Glomerular visceral epithelial cell (primary cell): Measurements from ENCODE around the gene GAB2.

ENCODE experiments used
- DNase-seq: peaks from one replicate; pipeline ENCODE4 v3.0.0-alpha.2; 2016; ENCODE audit errors: extremely low spot score

The GAB2 gene

DNA sequence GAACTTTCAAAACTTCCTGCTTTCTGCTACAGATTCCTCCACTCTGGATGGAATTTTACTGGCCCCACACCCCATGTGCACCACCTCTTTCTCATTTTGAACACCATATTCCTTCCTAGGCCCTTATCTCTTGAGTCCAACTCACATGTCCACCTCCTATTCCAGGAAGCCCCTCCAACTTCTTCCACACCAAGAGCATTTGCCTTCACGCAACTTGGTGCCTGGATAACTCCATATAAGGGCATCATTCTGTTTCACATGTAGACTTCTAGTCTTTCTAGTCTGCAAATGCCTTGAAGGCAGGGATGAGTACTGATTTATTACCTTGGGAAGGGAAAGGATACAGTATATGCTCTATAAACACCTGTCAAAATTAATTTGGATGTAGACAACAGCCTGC lies 17.5 kb downstream of the GAB2 start:
- no peak for DNase-seq

DNA sequence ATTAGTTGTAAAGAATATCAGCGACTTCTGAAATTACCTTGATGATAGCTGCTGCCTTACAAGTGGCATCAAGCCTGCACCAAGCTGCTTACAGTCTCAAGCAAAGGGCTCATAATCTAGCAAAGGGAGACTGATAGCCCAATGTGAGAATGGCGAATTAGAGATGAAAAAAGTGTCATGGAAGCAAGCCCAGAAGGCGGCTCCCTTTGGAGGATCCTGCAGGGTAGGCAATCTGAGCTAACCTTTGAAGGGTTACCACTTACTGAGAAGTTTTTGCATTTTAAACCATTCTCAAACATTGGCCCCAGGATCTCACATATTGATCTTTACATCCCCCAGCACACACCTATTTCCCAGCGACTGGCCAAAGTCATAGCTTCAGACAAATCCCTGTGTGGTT lies 18.5 kb downstream of the GAB2 start:
- DNase-seq: no peak

DNA sequence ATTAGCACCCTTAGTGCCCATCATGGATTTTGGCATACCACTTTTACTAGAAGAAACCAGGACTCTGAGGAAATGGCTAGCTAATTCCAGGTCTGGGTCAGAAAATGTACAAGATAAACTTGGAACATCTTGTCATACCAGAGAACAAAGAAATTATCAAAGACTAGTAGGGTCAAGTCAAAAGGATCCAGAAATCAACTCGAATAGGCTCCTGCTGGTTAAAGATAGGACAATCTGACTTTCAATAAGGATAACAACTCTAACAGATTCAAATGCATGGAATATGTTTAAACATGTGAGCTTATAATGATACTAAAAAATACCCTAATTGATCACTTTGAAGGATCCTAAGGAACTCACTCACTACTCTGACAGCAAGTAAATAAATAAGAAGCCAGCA lies 18.9 kb downstream of the GAB2 start:
- no peak for DNase-seq

DNA sequence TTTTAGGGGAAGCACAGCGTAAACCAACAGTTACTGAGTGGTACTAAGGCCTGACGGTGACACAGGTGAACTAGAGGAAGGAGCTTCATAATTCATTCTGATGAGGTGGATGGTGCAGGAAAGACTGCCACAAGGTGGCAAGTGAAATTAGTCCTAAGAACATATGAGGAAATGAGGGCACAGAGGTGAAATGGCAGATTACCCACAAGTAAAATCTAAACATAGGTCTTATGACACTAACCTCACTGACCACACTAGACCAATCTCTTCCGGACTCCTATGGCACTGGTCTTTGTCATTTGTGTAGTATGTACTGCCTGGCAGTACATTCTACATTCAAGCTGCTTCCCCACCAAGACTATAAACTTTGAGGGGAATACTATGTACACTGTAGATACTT lies 20.2 kb downstream of the GAB2 start:
- DNase-seq: no peak

DNA sequence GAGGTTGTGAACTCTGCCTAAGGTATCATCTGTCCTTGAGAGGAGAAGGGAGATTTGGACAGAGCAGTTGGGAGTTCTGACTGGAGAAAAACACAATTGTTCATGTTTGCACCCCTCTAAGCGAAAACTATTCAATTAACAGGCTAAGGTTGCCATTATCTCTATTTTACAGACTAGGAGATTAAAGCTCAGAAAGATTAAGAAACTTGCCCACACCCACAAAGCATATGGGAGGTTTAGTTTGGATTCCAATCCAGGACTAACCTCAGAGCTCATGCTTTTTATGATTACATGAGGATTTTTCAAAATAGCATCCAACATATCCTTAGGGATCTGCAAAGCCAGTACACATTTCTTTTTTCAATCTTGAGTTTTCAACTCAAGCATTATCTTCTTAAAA lies 22.0 kb downstream of the GAB2 start:
- no peak for DNase-seq

DNA sequence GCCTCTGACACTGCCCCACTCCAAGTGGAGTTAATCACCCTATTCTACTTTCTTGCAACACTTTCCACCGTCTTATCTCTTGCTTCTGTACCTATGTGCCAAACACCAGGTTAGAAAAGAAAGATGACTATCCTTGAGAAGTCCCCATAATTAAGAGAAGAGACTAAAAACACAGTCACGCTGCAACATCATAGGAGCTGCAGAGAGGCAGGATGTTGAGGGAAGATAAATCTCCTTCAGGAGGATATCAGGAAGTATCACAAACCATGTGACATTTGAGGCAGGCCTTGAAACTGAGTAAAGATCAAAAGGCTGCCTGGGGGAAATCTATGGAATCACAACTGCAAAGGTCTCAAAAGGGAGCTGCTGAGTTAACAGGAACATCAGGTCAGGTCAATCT lies 24.8 kb downstream of the GAB2 start:
- DNase-seq: no peak

DNA sequence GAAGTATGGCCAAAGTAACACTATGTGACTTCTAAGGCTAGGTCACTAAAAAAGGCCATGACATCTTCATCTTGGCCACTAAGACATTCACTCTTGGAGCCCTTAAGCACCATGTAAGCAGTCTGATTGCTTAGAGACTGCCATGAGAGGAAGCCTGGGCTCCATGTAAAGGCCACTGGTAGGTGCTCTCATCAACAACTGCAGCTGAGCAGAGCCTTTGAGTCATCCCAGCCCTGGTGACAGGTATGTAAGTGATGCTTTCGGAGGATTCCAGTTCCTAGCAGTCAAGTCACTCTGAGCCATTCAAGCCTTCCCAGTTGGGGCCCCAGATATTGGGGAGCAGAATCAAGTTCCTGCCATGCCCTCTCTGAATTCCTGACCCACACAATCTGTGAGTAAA lies 26.2 kb downstream of the GAB2 start:
- DNase-seq: no peak

DNA sequence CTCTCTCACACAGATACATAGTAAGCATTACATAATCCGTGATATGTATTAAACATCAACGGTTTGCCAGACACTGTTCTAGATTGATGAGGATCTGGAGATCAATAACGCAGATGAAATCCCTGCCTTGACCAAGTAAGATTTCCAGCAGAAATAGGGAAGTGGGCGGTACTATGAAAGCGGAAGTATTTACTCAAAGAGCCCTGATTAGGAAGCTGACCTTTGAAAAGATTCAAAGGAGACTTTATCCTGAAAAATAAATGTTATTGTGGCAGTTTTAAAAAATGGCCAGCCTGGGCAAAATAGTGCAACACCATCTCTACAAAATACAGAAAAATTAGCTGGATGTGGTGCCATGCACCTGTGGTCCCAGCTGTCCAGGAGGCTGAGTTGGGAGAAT lies 26.8 kb downstream of the GAB2 start:
- no peak for DNase-seq

DNA sequence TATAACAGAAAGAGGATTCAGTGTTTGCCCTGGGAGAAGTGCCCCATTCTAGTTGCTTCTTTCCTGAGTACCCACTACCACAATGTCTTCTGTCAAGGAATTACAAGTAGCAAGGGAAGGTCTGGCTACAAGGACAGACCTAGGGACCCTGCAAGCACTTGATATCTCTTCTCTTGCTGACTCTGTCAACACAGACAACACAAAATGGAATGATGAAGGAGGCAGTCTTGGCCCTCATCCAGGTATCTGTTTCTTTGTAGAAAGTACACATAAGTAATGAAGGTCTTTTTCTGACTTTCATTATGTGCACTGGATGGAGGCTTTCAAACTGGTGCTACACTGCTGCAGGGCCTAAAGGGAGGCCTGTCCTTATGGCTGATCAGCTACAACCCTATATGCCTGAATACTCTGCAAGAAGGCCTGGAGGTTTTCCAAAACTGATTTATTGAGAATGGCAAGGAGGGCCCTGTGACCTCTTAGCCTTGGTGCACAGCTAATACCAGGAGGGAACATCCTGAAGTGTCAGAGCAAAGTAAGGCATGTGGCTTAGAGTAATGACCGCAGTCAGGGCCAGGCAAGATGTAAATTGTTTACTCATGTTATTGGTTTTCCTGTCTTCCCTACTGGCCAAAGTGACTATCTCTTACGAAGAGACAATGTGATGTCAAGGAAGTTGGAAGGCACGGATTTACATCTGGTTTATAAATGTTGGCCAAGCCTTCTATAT lies 31.2 kb downstream of the GAB2 start:
- no peak for DNase-seq

DNA sequence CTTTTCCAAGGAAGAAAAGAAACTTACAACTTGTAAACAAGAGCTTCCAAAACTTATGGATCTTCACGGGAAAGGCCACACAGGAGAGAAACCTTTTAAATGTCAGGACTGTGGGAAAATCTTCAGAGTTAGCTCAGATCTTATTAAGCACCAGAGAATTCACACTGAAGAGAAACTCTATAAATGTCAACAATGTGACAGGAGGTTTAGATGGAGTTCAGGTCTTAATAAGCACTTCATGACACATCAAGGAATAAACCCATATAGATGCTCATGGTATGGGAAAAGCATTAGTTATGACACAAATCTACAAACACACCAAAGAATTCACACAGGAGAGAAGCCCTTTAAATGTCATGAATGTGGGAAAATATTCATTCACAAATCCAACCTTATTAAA lies 32.4 kb downstream of the GAB2 start:
- no peak for DNase-seq

DNA sequence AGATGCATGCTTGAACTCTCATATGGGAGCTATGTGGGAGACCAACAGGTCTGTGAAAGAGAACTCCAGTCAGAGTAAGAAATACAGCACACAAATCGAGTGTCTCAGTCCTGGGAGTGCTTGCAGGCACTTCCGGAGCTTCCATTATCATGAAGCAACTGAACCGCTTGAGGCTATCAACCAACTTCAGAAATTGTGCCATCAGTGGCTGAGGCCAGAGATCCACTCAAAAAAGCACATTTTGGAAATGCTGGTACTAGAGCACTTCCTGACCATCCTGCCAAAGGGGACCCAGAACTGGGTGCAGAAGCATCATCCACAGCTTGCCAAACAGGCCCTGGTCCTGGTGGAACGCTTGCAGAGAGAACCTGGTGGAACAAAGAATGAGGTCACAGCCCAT lies 33.4 kb downstream of the GAB2 start:
- no peak for DNase-seq

DNA sequence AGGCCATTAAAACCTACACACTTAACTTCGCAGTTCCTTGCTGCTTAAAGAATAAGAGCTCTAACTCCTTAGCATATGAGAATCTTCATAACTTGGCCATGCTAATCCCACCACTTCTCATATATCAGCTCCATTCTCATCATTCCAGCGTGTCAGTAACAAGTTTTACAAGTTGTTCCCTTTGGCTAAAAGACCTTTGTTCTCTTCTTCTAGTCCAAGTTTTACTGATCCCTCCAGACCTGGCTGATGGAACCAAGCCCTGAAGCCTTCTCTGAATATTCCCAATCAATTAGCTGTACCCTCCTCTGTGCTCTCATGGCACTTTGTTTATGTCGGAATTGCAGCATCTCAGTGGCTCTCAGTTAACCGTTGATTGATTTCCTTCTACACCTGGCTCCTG lies 35.8 kb downstream of the GAB2 start:
- DNase-seq: no peak

DNA sequence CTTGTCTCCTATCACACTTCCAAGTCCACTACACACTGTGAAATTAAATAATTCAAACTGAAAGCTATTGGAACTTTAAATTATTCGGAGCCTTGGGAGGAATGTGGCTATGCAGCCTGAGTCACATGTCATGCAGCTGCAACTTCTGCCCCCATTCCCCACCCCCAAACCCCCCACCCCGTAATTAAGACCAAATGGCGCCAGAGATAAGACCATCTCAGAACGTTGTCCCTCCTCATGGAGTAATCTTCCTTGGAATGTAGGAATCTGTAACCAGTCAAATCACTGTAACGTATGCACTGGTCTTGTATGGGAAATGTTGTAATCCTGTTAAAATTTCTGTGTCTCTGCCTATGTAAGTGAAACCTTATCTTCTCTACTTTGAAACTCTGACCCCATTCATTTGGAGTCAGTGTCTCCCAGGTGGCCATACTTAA lies 37.0 kb downstream of the GAB2 start:
- DNase-seq: no peak

DNA sequence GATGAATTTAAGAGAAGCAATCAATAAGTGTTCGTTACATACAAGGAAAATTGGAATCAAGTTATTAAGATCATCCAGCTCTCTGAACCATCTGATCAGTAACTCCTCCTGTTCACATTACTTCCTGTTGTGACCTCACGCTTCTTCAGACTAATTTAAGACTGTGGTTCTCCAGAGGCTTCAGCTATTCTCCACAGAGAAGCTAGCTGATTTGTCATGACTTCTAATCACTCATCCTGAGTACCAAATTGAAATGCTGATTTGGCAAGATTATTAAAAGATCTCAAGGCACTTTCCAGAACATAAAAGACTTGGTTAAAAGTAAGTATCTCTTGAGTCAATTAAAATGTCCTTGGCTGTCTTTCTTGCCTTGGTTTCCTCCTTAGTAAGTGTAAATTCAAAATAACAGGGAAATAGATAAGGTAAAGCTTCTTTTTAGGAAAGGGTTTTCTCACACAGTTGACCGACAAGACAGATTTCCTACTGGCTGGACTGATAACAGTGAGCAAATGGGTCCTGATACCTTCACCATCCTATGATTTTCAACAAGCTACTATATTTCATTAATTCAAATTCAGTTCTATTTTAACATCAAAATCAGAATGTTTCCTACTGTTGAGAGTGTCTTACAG lies 38.5 kb downstream of the GAB2 start:
- DNase-seq: no peak

DNA sequence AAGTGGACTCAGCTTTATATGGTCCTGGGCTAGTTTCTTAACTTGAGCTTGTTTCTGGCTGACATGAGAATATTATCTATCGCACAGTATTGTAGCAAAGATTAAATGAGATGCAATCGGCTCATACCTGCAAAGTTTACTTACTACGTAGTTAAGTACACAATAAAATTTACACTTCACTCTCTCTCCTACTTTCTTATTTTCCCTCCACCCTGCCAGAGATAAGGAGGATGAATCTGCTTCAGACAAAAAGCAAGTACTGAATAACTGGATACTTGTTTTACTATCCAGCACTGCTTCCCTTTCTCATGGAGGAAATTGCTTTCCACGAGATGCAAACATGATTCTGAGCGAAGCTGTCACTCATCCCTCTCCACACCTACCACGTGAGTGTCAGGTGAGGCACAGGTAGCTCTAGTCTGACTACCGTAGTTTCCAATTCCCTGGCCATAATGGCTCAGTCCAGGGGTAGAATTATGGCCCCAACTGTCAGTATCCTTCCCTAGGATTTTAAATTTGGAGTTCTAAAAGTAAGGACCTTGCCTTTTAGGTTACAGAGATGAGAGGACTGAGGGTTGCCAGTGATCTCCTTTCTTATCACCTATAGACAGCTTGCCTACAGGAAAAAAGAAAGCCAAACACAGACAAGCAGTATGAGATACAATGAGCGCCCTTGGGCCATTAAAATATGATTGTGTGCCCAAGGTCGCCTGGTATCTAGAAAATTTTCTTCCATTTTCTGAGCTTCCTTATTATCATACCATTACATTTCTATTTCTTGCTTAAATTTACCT lies 39.8 kb downstream of the GAB2 start:
- no peak for DNase-seq

DNA sequence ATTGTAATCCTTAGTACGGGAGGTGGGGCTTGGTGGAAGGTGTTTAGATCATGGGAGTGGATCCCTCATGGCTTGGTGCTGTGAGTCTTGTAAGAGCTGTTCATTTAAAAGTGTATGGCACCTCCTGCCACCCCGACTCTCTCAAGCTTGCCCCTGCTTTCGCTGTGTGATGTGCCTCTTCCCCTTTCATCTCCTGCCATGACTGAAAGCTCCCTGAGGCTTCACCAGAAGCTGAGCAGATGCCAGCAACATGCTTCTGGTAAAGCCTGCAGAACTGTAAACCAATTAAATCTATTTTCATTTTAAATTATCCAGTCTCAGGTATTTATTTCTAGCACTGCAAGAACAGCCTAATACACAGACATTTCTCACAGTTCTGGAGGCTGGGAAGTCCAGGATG lies 40.8 kb downstream of the GAB2 start:
- DNase-seq: no peak

DNA sequence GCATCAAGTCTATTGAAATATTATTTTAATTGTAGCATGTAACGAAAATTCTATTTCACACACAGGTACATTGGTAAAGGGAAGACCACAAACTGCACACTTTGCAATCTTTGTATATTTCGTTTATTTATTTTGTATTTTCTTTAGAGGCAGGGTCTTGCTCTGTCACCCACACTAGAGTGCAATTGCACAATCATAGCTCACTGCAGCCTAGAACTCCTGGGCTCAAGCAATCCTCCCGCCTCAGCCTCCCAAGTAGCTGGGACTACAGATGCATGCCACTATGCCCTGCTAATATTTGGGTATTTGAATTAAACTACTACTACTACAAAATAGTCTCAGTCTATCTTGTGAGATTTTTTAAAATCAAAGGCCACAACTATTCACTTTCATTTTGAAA lies 42.7 kb downstream of the GAB2 start:
- DNase-seq: no peak

DNA sequence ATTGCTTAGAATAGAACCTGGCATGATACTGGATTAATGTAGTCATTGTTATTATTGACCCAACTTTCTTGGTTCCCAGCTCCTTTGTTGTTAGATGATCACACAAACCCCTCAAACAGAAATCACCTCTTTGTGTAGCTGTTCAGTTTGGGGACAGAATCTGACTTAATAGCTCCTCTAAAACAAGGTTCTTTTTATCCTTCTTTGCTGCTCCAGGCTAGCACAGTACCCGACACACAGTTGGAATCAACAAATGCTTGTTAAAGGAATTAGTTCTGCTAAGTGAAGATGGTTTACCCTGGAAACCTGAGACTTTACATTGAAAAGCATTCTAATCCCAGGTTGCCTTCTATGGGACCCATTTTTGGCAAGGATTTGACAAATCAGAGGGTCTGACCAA lies 43.9 kb downstream of the GAB2 start:
- DNase-seq: no peak

DNA sequence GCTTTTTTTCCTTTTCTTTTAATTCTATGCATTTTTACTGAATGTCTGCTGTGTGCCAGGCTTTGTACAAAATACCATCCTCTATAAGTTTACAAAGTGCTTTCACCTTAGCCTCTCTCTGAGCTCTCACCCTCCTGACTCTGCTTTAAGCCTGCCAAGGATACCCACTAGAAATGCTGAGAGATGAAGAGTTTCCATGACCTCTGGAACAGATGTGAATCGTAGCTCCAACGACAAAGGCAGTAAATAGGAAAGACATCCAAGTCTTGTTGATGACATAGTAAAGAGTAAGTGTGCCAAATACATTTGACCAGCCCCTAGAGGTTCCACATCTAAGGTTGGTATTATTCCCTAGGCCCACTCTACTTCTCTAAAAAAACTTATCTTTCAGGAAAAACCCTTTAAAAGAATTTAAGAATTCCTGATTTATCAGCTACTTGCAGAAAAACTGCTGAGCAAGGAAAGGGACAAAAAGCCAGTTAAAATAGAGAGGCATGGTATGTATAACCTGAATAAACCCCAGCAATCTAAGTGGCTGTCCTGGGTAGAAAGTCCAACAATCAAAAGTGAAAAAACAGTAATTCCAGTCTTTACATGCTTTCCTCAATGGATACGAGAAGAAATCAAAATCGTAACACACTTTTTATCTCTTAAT lies 45.4 kb downstream of the GAB2 start:
- no peak for DNase-seq

DNA sequence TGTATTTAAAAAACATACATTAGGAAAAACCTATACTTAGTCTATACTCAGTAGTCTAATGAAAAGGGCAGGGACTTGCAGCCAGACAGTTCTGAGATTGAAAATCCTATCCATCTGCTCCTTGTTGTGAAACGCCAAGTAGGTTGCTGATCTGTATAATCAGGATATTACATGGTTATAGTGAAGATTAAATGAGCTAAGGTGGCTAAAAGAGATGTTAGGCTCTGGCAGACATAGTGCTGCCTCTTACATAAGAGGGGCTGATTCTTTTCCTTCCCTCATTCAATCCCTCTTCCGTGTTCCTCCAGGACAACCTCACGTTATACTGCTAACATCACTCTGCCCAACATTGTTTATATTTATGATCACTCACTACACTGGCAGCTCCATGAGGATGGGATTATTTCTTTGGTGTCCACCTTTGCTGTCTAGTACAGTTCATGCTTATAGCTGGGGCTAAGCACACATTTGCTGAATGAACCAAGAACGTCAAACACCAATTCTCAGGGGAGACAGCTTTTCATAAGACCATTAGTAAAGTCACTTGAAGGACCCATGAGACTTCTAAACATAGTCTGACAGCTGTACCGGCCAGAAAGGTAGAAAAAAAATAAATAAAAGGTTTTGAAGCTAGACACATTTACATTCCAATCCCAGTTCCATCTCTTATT lies 46.3 kb downstream of the GAB2 start:
- DNase-seq: no peak

DNA sequence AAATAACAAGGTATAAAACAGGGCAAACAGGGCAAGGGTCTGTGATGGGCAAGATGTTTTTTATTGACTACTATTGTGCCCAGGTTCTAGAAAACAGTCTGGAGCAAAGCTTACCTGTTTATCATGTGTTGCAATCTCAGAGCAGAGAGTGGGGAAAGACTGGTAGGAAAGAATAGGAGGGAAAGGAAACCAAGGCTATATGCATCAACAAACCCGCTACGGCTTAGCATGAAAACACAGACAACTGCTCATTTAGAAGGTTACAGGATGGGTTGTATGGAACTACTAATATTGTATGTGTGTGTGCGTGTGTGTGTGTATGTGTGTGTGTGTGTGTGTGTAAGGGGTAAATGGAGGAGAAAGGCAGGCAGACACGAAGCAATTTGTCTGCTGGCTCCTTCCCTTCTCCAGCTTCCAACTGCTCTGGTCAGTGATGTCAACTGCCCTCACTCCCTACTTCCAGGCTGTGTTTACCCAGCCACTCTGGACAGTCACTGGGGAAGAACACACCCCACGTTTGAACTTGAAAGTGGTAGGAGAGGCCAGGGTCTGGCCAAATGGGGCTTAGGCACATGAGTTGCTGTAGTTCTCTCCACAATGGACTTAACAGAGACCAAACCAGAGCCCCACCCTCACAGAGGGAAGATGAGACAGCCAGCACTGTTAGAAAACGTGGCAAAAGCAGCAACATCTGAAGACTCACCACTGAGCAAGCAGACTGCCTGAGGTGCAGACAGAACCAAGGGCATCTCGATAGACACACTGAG lies 47.0 kb downstream of the GAB2 start:
- DNase-seq: no peak
